Psoas muscle (tissue), 8 donors: ENCODE measurements around the gene ELMO1. TPM values are rescaled to one million over a fixed set of nuclear protein-coding genes. Genes with fewer than 3 reads are reported as not detected.

Experiments
- ATAC-seq, 4 donors: fragments of 200-7000 bp; cut with Tn5 transposase; one replicate each; pipeline ENCODE4 v1.9.1; 2020; ENCODE audit warnings: moderate library complexity in 3 of 4, mild to moderate bottlenecking in 2 of 4
- DNase-seq, 2 donors: peaks; one replicate each; pipeline ENCODE4 v3.0.0-alpha.2; 2020
- H3K27ac ChIP-seq: fragments of 200-600 bp; one replicate; pipeline ENCODE4 v1.8.0; 2022
- H3K27me3 ChIP-seq, 3 donors: fragments of 200-600 bp in 1 of 3; one replicate each; pipeline versions ENCODE4 v1.6.1 to v1.8.0; 2013 to 2022; ENCODE audit warnings: low read length in 2 of 3, mild to moderate bottlenecking in 2 of 3, moderate library complexity in 1 of 3; ENCODE audit not compliant: insufficient read depth in 3 of 3
- H3K36me3 ChIP-seq, 2 donors: fragments of 200-600 bp in 1 of 2; one replicate each; pipeline versions ENCODE4 v1.6.1 to v1.8.0; 2013 to 2022; ENCODE audit warnings: low read depth in 1 of 2, mild to moderate bottlenecking in 1 of 2, moderate library complexity in 1 of 2; ENCODE audit not compliant: insufficient read depth in 1 of 2
- H3K4me1 ChIP-seq: fragments of 200-600 bp; one replicate; pipeline ENCODE4 v1.8.0; 2022
- H3K4me3 ChIP-seq: fragments of 200-600 bp; one replicate; pipeline ENCODE4 v1.8.0; 2022; ENCODE audit warnings: mild to moderate bottlenecking
- H3K9me3 ChIP-seq: fragments of 200-600 bp; one replicate; pipeline ENCODE4 v1.8.0; 2022
- CTCF ChIP-seq: fragments of 200-600 bp; IDR thresholded peaks from one replicate; pipeline ENCODE4 v1.8.0; 2022; ENCODE audit warnings: antibody characterized with exemption
- WGBS, 3 donors: extraction: QIAGEN DNeasy Blood & Tissue Kit; methylation state at CpG; one replicate each; pipeline versions ENCODE4 v1.1.6 to v1.1.7; 2013; 5-methylcytosine and 5-hydroxymethylcytosine counted together
- intact Hi-C, 2 donors: fragments of 100-400 bp; cut with DNase I; formaldehyde crosslinking; loops; one replicate each; pipeline versions ENCODE4 v1.11.0 to v1.14.2; 2022
- polyA plus RNA-seq, 3 donors: library from polyadenylated mRNA; stranded (reverse); fragments of 200-250 nt; gene quantifications; one replicate each; pipeline ENCODE4 v1.2.3, GENCODE V29; 2013
- total RNA-seq, 4 donors: library from RNA; stranded (reverse); fragmentation: NEBNext Ultra II Directional in 2 of 4; extraction: Animal tissue kit (Norgen Biotek cat#: 25700) in 2 of 4; gene quantifications; one replicate each; pipeline versions ENCODE4 v1.2.1 to v1.2.4, GENCODE V29; 2021 to 2023
- donor health status: healthy with polysubstance abuse.
- donor health status: DM: no; HTN: no; CAD: no; lungs with moderate emphysema.
- donor health status: Bipolar disorder and iron deficiency.
- donor health status: healthy.
- donor health status: DM: yes; HTN: yes; CAD: no.
- donor health status: DM: no; HTN: no; CAD: no.
- donor health status: DM: no; HTN: no; CAD: no.
- donor health status: DM: yes; HTN: yes; CAD: no.

ELMO1 gene
- total and polyA plus RNA-seq, 7 donors: 2.8 to 8.1 (median 6.9) TPM

GRCh38 chr7:37311355-37311754 lies 137.3 kb downstream of the ELMO1 start:
- no peaks in the 10 kb centered on the region for H3K27me3 ChIP-seq
- no peak overlapping the region for H3K4me3 ChIP-seq
- H3K36me3 ChIP-seq: no peaks in the 10 kb centered on the region
- ATAC-seq: peak in 2 of 4 donors; percentile 41 to 60
- H3K27ac ChIP-seq: no peak overlapping the region
- intact Hi-C loops: no loop called here
- WGBS, 3 donors: 27 to 48% (median 32%) methylated on average over 6 of the region's 6 CpGs
- no peaks in the 10 kb centered on the region for H3K9me3 ChIP-seq
- no peaks in the 10 kb centered on the region for H3K4me1 ChIP-seq
- no peak for TF ChIP-seq CTCF
- DNase-seq: peak; percentile 35 to 60

GRCh38 chr7:37310327-37311080 lies 138.2 kb downstream of the ELMO1 start:
- H3K36me3 ChIP-seq: no peaks in the 10 kb centered on the region
- intact Hi-C loops: no loop called here

GRCh38 chr7:37309493-37309892 lies 139.2 kb downstream of the ELMO1 start:
- ATAC-seq: no peak
- no peak overlapping the region for H3K27ac ChIP-seq
- H3K4me1 ChIP-seq: no peaks in the 10 kb centered on the region
- H3K9me3 ChIP-seq: no peaks in the 10 kb centered on the region
- no peak for DNase-seq
- intact Hi-C loops: no loop called here
- WGBS, 3 donors: 94 to 98% (median 96%) methylated on average over 3 of the region's 3 CpGs
- TF ChIP-seq CTCF: no peak
- H3K27me3 ChIP-seq: no peaks in the 10 kb centered on the region
- no peak overlapping the region for H3K4me3 ChIP-seq
- H3K36me3 ChIP-seq: no peaks in the 10 kb centered on the region

More at GRCh38 chr7:37310327-37311080, 138.2 kb downstream of the ELMO1 start:
- Histone ChIP-seq H3K9me3 (no peaks in the 10 kb centered on the region), H3K27me3 (no peaks in the 10 kb centered on the region), H3K4me3 (no peak overlapping the region), H3K27ac (no peak overlapping the region), H3K4me1 (no peaks in the 10 kb centered on the region)
- ATAC-seq: no peak
- 79 to 95% (median 93%) methylated on average over 3 of the region's 3 CpGs for WGBS, 3 donors
- no peak for TF ChIP-seq CTCF
- DNase-seq: no peak

- DNase-seq: no peak
- no peak for ATAC-seq
- H3K4me1 ChIP-seq: no peaks in the 10 kb centered on the region
- intact Hi-C loops: no loop called here
- no peaks in the 10 kb centered on the region for H3K36me3 ChIP-seq
- H3K4me3 ChIP-seq: no peak overlapping the region
- H3K27ac ChIP-seq: no peak overlapping the region
- 87 to 95% (median 93%) methylated on average over 3 of the region's 3 CpGs for WGBS, 3 donors
- no peak for TF ChIP-seq CTCF
- H3K9me3 ChIP-seq: no peaks in the 10 kb centered on the region
- no peaks in the 10 kb centered on the region for H3K27me3 ChIP-seq
Observed at GRCh38 chr7:37304921-37305320, 143.7 kb downstream of the ELMO1 start.

GRCh38 chr7:37297546-37297945 lies 151.1 kb downstream of the ELMO1 start:
- H3K36me3 ChIP-seq: no peaks in the 10 kb centered on the region
- no peak overlapping the region for H3K4me3 ChIP-seq
- DNase-seq (no peak), ATAC-seq (no peak)
- H3K4me1 ChIP-seq: no peaks in the 10 kb centered on the region
- no peak for TF ChIP-seq CTCF
- H3K27ac ChIP-seq: no peak overlapping the region
- H3K9me3 ChIP-seq: no peaks in the 10 kb centered on the region
- H3K27me3 ChIP-seq: no peaks in the 10 kb centered on the region
- intact Hi-C loops: no loop called here
